BE2C (cell line): ENCODE data around the gene F13A1.

Experiments used
- DNase-seq: peaks from one replicate; pipeline ENCODE4 v3.0.0-alpha.2; 2020
- H3K27me3 ChIP-seq: fragments of 250-450 bp; sonication (Bioruptor Pico); 2 replicates; pipeline ENCODE4 v1.5.1; 2020; ENCODE audit warnings: mild to moderate bottlenecking
- H3K36me3 ChIP-seq: fragments of 250-450 bp; sonication (Bioruptor Pico); 2 replicates; pipeline ENCODE4 v1.5.1; 2020; ENCODE audit warnings: mild to moderate bottlenecking
- H3K4me1 ChIP-seq: fragments of 250-450 bp; sonication (Bioruptor Pico); 2 replicates; pipeline ENCODE4 v1.5.1; 2020
- H3K4me3 ChIP-seq: 2 replicates; pipeline ENCODE4 v1.5.1; 2011; ENCODE audit warnings: low read depth, low read length
- H3K9me3 ChIP-seq: fragments of 250-450 bp; sonication (Bioruptor Pico); 2 replicates; pipeline ENCODE4 v1.5.1; 2020
- CTCF ChIP-seq: IDR thresholded peaks from 2 replicates; pipeline ENCODE4 v1.5.1; 2012; ENCODE audit warnings: mild to moderate bottlenecking, low read depth, low read length

F13A1 gene

GRCh38 chr6:6244624-6245023 lies 75.8 kb downstream of the F13A1 start:
- H3K4me3 ChIP-seq, result no peak overlapping the region
- no peak for DNase-seq
- H3K4me1 ChIP-seq, result no peaks in the 10 kb centered on the region
- TF ChIP-seq CTCF, result no peak
- no peaks in the 10 kb centered on the region for H3K36me3 ChIP-seq
- no peaks in the 10 kb centered on the region for H3K9me3 ChIP-seq
- H3K27me3 ChIP-seq, result no peaks in the 10 kb centered on the region

GRCh38 chr6:6243846-6244245 lies 76.6 kb downstream of the F13A1 start:
- Histone ChIP-seq H3K4me3 (no peak overlapping the region), H3K36me3 (no peaks in the 10 kb centered on the region), H3K4me1 (no peaks in the 10 kb centered on the region), H3K9me3 (no peaks in the 10 kb centered on the region), H3K27me3 (no peaks in the 10 kb centered on the region)
- no peak for DNase-seq
- TF ChIP-seq CTCF, result no peak

GRCh38 chr6:6239598-6240581 lies 80.6 kb downstream of the F13A1 start:
- TF ChIP-seq CTCF, result no peak
- H3K4me3 ChIP-seq, result no peak overlapping the region
- H3K4me1 ChIP-seq, result no peaks in the 10 kb centered on the region
- H3K9me3 ChIP-seq, result no peaks in the 10 kb centered on the region
- DNase-seq, result no peak
- H3K27me3 ChIP-seq, result no peaks in the 10 kb centered on the region
- no peaks in the 10 kb centered on the region for H3K36me3 ChIP-seq

GRCh38 chr6:6236730-6237469 lies 83.6 kb downstream of the F13A1 start:
- H3K4me3 ChIP-seq, result no peak overlapping the region
- DNase-seq, result no peak
- H3K9me3 ChIP-seq, result no peaks in the 10 kb centered on the region
- TF ChIP-seq CTCF, result no peak
- H3K36me3 ChIP-seq, result no peaks in the 10 kb centered on the region
- H3K4me1 ChIP-seq, result no peaks in the 10 kb centered on the region
- no peaks in the 10 kb centered on the region for H3K27me3 ChIP-seq

- no peaks in the 10 kb centered on the region for H3K27me3 ChIP-seq
- TF ChIP-seq CTCF, result no peak
- no peaks in the 10 kb centered on the region for H3K36me3 ChIP-seq
- no peaks in the 10 kb centered on the region for H3K4me1 ChIP-seq
- no peaks in the 10 kb centered on the region for H3K9me3 ChIP-seq
- no peak for DNase-seq
- no peak overlapping the region for H3K4me3 ChIP-seq
Measured at GRCh38 chr6:6235786-6236185, 84.7 kb downstream of the F13A1 start.
